Measurements from ENCODE around the gene EEF1AKMT4.

EEF1AKMT4 gene

DNA sequence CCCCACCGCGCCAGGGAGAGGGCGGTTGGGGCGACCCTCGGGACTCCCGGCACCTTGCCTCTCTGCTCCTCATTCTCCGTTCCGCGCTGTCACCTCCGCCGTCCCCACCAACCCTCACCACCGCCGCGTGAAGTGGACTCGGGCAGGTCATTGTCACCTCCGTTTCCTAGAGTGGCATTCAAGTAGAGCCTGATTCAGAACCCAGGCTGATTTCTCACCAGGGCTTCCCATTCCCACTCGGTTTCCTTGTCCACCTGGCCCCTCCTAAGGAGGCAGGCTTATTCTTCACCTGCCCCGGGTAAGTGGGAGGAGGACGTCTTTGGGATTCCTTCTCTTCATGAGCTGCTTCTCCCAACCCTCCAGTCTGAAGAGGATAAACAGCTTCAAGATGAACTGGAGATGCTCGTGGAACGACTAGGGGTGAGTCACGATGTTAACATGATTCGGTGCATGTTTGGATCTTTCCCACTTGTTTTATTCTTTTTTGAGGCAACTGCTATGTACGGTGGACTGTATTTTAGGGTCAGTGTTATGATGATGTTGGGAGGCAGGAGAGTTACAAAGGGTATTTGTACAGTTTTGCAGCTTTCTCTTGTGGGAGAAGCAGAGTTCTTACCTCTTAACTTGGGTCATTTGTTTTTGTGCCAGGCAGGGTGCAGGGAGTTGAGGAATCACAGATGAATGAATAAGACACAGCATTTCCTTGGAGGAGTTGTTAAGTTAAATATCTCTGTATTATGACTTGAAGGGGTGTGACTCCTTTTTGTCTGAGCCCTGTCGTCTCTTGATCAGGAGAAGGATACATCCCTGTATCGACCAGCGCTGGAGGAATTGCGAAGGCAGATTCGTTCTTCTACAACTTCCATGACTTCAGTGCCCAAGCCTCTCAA is 50.3 kb downstream of the EEF1AKMT4 start:
- peaks cover 9% of the 10 kb centered on the region; the same call in 1 of the 2 replicates for H4K20me1 ChIP-seq (ENCODE audit: control insufficient read depth, insufficient read depth, low read depth, low read length)
- peaks cover 16% of the 10 kb centered on the region for H3K4me1 ChIP-seq (ENCODE audit: control insufficient read depth, low read length)
- H3K9me2 ChIP-seq (replicated peaks; ENCODE audit: control insufficient read depth, low read length): no peaks in the 10 kb centered on the region
- 0 out of 2 replicates have a peak, but pooled peaks cover 4% of the 10 kb centered on the region for H3K27me3 ChIP-seq (ENCODE audit: control insufficient read depth, low read length)
- TF ChIP-seq EZH2phosphoT487 (IDR thresholded peaks at IDR 0.05; ENCODE audit: borderline replicate concordance, low read length): no peak
- TF ChIP-seq, protein P1, sequence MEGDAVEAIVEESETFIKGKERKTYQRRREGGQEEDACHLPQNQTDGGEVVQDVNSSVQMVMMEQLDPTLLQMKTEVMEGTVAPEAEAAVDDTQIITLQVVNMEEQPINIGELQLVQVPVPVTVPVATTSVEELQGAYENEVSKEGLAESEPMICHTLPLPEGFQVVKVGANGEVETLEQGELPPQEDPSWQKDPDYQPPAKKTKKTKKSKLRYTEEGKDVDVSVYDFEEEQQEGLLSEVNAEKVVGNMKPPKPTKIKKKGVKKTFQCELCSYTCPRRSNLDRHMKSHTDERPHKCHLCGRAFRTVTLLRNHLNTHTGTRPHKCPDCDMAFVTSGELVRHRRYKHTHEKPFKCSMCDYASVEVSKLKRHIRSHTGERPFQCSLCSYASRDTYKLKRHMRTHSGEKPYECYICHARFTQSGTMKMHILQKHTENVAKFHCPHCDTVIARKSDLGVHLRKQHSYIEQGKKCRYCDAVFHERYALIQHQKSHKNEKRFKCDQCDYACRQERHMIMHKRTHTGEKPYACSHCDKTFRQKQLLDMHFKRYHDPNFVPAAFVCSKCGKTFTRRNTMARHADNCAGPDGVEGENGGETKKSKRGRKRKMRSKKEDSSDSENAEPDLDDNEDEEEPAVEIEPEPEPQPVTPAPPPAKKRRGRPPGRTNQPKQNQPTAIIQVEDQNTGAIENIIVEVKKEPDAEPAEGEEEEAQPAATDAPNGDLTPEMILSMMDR (IDR thresholded peaks at IDR 0.05; ENCODE audit: low read depth, low read length, poor library complexity, severe bottlenecking): no peak
- no peak overlapping the region for H3K27ac ChIP-seq (ENCODE audit: low read depth, low read length)
- H3K36me3 ChIP-seq (ENCODE audit: control insufficient read depth, low read length): peaks cover 55% of the 10 kb centered on the region
- peaks cover 33% of the 10 kb centered on the region for H3K79me2 ChIP-seq (ENCODE audit: control insufficient read depth, low read length)
- H3K9me3 ChIP-seq (ENCODE audit: control insufficient read depth, insufficient read depth, low read length): no peaks in the 10 kb centered on the region
- H3F3A ChIP-seq (ENCODE audit: control insufficient read depth, insufficient read depth): peaks cover 3% of the 10 kb centered on the region; the same call in 1 of the 2 replicates
- H3K4me2 ChIP-seq (ENCODE audit: low read length): peak overlapping the region; percentile 67
- H3K4me3 ChIP-seq (ENCODE audit: low read length): peak overlapping the region; percentile 82

DNA sequence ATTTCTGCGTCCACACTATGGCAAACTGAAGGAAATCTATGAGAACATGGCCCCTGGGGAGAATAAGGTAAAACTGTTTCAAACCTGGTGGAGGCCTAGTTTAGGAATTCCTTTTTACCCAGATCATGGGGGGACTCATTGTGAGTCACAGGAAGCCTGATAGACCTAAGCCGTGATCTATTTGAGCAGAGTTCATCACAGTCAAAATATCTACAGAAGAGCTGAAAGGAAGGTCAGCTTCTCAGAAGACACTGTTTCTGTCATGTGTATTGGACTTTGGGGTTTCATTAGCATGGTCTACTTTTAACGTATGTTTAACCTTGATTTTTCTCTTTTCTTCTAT is 50.9 kb downstream of the EEF1AKMT4 start:
- Histone ChIP-seq H3K36me3 (ENCODE audit: control insufficient read depth, low read length) (peaks cover 61% of the 10 kb centered on the region), H3K27me3 (ENCODE audit: control insufficient read depth, low read length) (0 out of 2 replicates have a peak, but pooled peaks cover 4% of the 10 kb centered on the region), H3K4me2 (ENCODE audit: low read length) (peak overlapping the region; percentile 67), H3F3A (ENCODE audit: control insufficient read depth, insufficient read depth) (peaks cover 3% of the 10 kb centered on the region; the same call in 1 of the 2 replicates), H3K9me3 (ENCODE audit: control insufficient read depth, insufficient read depth, low read length) (no peaks in the 10 kb centered on the region), H3K27ac (ENCODE audit: low read depth, low read length) (no peak overlapping the region), H3K9me2 (replicated peaks; ENCODE audit: control insufficient read depth, low read length) (no peaks in the 10 kb centered on the region), H4K20me1 (ENCODE audit: control insufficient read depth, insufficient read depth, low read depth, low read length) (peaks cover 9% of the 10 kb centered on the region; the same call in 1 of the 2 replicates), H3K4me3 (ENCODE audit: low read length) (peak overlapping the region; percentile 82), H3K4me1 (ENCODE audit: control insufficient read depth, low read length) (peaks cover 16% of the 10 kb centered on the region), H3K79me2 (ENCODE audit: control insufficient read depth, low read length) (peaks cover 33% of the 10 kb centered on the region)
- TF ChIP-seq, protein P1 (IDR thresholded peaks at IDR 0.05; ENCODE audit: low read depth, low read length, poor library complexity, severe bottlenecking): no peak
- TF ChIP-seq EZH2phosphoT487 (IDR thresholded peaks at IDR 0.05; ENCODE audit: borderline replicate concordance, low read length): no peak

DNA sequence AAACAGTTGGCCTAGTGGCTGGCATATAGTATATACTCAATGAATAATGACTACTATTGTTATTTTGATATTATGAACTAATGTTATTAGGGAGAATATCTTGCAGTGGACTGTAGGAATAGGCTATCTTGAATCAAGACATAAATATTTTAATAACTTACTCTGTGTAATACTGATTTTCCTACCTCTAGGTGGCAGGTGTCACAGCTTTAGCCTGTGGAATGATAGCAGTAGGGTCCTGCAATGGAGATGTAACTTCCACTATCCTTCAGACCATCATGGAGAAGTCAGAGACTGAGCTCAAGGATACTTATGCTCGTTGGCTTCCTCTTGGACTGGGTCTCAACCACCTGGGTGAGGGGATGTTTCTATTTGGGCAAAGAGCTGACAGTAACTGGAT is 56.1 kb downstream of the EEF1AKMT4 start:
- Histone ChIP-seq H3K4me2 (ENCODE audit: low read length) (no peak overlapping the region), H3K79me2 (ENCODE audit: control insufficient read depth, low read length) (peaks cover 18% of the 10 kb centered on the region), H3K36me3 (ENCODE audit: control insufficient read depth, low read length) (peaks cover 87% of the 10 kb centered on the region), H3K4me3 (ENCODE audit: low read length) (no peak overlapping the region), H3K27ac (ENCODE audit: low read depth, low read length) (no peak overlapping the region), H3K9me2 (replicated peaks; ENCODE audit: control insufficient read depth, low read length) (no peaks in the 10 kb centered on the region), H3K27me3 (ENCODE audit: control insufficient read depth, low read length) (no peaks in the 10 kb centered on the region), H3K4me1 (ENCODE audit: control insufficient read depth, low read length) (peaks cover 2% of the 10 kb centered on the region), H3F3A (ENCODE audit: control insufficient read depth, insufficient read depth) (no peaks in the 10 kb centered on the region), H3K9me3 (ENCODE audit: control insufficient read depth, insufficient read depth, low read length) (no peaks in the 10 kb centered on the region), H4K20me1 (ENCODE audit: control insufficient read depth, insufficient read depth, low read depth, low read length) (no peaks in the 10 kb centered on the region)
- TF ChIP-seq, protein P1 (IDR thresholded peaks at IDR 0.05; ENCODE audit: low read depth, low read length, poor library complexity, severe bottlenecking): peak; percentile 61
- no peak for TF ChIP-seq EZH2phosphoT487 (IDR thresholded peaks at IDR 0.05; ENCODE audit: borderline replicate concordance, low read length)
